Measurements from ENCODE around the gene ANXA6.

Gene ANXA6

DNA sequence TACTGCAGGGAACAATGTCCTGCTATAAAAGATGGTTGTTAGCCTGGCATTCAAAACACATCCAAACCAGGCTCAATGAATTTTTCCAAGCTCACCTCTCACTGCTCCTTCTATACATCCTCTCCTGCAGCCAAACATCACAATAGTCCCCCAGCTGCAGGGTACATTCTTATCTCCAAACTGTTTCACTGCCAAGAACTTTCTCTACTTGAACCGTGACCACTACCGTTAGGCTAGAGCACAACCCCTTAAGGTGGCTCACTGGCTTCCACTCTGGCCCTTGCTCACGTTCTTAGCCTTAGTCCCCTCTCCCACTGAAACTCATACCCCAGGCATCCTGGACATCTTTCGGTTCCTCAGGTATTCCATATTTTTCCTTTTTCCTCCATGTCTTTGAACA, 29.0 kb upstream of the ANXA6 start:
- TF ChIP-seq, protein P1, sequence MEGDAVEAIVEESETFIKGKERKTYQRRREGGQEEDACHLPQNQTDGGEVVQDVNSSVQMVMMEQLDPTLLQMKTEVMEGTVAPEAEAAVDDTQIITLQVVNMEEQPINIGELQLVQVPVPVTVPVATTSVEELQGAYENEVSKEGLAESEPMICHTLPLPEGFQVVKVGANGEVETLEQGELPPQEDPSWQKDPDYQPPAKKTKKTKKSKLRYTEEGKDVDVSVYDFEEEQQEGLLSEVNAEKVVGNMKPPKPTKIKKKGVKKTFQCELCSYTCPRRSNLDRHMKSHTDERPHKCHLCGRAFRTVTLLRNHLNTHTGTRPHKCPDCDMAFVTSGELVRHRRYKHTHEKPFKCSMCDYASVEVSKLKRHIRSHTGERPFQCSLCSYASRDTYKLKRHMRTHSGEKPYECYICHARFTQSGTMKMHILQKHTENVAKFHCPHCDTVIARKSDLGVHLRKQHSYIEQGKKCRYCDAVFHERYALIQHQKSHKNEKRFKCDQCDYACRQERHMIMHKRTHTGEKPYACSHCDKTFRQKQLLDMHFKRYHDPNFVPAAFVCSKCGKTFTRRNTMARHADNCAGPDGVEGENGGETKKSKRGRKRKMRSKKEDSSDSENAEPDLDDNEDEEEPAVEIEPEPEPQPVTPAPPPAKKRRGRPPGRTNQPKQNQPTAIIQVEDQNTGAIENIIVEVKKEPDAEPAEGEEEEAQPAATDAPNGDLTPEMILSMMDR (IDR thresholded peaks at IDR 0.05; ENCODE audit: control insufficient read depth, insufficient read depth, low read depth, low read length, missing control alignments), result no peak
- no peak overlapping the region for H3K4me3 ChIP-seq (ENCODE audit: control insufficient read depth, low read depth, low read length)
- DNase-seq (ENCODE audit: low read depth), result no peak

DNA sequence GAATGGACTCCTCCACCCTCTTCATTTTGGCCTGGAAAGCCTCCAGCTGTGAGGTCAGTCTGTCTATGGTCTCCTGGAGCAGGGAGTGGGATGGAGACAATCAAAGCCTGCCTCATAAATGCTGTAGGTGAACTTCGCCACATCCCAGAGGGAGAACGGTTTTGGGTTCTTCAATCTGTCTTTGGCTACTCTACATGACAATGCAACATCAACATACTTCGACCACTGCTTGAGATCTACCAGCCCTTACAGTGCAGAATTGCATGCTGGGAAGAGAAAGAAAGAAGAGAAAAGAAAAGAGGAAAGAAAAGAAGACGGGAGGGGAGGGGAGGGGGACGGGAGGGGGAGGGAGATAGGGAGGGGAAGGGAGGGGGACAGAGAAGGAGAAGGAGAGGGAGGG, 28.5 kb upstream of the ANXA6 start:
- DNase-seq (ENCODE audit: low read depth), result no peak
- H3K4me3 ChIP-seq (ENCODE audit: control insufficient read depth, low read depth, low read length), result no peak overlapping the region
- TF ChIP-seq, protein P1 (IDR thresholded peaks at IDR 0.05; ENCODE audit: control insufficient read depth, insufficient read depth, low read depth, low read length, missing control alignments), result no peak

DNA sequence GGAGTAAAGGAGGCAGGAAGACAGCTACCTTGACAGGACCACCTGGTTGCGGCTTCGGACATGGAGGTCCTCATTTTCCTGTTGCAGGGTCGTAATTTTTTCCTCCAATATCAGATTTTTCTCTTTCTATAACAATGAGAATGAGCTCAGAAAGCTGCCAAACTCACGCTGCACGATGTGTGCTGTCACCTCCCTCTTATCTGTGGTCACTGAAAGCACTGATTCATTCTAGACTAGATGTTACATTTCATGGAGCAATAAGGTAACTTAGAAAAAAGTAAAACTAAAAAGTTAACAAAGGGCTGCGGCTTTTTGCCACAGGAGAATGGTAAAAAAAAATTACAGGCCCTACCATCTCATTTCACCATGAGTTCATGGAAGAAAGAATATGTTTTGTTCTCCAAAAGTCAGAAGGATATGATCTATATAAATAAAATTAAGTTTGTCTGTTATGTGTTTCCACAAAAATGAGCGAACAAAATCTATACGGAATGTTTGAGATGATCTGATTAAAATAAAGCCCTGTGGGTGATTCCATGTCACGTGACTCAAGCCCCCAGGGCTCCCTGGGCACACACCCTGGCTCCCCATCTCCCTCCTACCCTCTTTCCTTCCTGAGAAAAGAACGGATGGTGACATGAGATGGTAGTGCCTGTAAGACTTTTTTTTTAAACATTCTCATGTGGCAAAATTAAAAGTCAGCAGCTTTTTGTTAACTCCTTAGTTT, 26.9 kb upstream of the ANXA6 start:
- TF ChIP-seq, protein P1 (IDR thresholded peaks at IDR 0.05; ENCODE audit: control insufficient read depth, insufficient read depth, low read depth, low read length, missing control alignments), result no peak
- no peak for DNase-seq (ENCODE audit: low read depth)
- no peak overlapping the region for H3K4me3 ChIP-seq (ENCODE audit: control insufficient read depth, low read depth, low read length)

DNA sequence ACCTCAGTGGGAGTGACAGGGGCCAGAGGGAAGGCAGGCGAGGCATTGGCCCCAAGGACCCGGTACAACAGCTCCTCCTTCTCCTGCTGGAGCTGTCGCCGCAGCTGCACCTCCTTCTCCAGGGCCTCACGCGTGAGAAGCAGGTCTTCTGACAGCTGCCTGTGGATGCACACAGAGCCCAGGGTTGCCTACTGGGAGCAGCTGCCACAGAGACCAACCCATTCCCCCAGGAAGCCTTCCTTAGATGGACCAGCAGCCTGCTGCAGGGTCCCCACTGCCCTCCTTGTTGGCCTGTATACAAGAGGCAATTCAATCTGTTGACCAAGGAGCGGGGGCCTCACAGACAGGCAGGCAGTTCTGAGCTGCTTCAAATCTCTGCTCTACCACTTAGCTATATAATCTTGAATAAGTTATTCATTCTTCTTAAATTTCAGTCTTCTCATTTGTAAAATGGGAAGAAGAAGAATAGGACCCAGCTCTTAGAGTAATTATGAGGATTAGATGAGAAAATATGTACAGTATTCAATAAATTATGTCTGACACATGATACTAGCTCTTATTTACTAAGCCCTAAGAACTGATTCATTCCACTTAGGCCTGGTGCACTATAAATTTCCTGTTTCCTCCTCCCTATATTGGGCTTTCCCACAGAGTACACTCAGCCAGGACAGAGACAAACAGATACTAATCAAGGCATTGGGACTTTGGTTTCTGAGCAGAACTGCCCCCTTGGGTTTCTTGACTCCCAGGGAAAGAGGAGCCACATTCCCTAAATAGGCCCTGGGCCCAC, 26.1 kb upstream of the ANXA6 start:
- TF ChIP-seq, protein P1 (IDR thresholded peaks at IDR 0.05; ENCODE audit: control insufficient read depth, insufficient read depth, low read depth, low read length, missing control alignments), result no peak
- H3K4me3 ChIP-seq (ENCODE audit: control insufficient read depth, low read depth, low read length), result no peak overlapping the region
- DNase-seq (ENCODE audit: low read depth), result no peak

- DNase-seq (ENCODE audit: low read depth), result no peak
- H3K4me3 ChIP-seq (ENCODE audit: control insufficient read depth, low read depth, low read length), result no peak overlapping the region
- TF ChIP-seq, protein P1 (IDR thresholded peaks at IDR 0.05; ENCODE audit: control insufficient read depth, insufficient read depth, low read depth, low read length, missing control alignments), result no peak
These were observed 25.4 kb upstream of the ANXA6 start for GRCh38 chr5:151182976-151183375.

DNA sequence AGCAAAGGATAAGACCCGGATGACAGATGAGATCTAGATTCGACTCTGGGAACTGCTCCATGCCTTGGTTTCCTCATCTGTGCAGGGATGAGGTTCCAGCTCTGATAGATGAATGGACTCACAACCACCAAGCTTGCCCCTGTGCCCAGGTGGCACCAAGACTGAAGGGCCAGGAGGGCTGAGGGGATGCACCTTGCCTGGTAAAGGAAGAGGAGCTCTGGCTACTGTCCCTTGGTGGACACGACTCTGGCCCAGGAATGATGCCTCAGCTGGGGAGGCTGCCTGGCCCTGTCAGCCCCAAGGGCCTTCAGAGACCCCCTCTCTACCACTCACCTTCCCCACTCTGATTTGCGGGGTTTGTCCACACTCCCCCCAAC, 24.9 kb upstream of the ANXA6 start:
- TF ChIP-seq, protein P1 (IDR thresholded peaks at IDR 0.05; ENCODE audit: control insufficient read depth, insufficient read depth, low read depth, low read length, missing control alignments), result no peak
- no peak overlapping the region for H3K4me3 ChIP-seq (ENCODE audit: control insufficient read depth, low read depth, low read length)
- no peak for DNase-seq (ENCODE audit: low read depth)
